ENCODE results near the gene PITPNM2.

DNA sequence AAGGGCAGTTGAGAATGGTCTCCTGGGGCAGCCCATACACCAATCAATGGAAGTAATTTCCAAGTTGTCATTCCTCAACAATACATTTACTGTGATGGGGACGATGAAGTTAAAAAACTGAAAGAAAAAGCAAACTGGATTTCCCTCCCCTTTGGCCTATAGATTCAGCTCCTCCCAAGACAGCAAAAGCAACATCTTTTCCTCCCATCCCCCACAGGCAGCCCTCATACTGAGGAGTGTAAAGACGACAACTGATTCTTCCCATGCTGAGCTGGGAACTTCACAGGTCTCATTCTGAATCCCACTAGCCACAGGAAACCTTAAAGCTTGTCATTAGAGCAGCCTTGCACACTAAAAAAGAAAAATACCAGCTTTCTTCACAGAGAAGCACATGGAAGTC, 48.5 kb downstream of the PITPNM2 start:
- TF ChIP-seq POLR2A (IDR thresholded peaks at IDR 0.05; ENCODE audit: low read depth), result no peak
- TF ChIP-seq, protein P1, sequence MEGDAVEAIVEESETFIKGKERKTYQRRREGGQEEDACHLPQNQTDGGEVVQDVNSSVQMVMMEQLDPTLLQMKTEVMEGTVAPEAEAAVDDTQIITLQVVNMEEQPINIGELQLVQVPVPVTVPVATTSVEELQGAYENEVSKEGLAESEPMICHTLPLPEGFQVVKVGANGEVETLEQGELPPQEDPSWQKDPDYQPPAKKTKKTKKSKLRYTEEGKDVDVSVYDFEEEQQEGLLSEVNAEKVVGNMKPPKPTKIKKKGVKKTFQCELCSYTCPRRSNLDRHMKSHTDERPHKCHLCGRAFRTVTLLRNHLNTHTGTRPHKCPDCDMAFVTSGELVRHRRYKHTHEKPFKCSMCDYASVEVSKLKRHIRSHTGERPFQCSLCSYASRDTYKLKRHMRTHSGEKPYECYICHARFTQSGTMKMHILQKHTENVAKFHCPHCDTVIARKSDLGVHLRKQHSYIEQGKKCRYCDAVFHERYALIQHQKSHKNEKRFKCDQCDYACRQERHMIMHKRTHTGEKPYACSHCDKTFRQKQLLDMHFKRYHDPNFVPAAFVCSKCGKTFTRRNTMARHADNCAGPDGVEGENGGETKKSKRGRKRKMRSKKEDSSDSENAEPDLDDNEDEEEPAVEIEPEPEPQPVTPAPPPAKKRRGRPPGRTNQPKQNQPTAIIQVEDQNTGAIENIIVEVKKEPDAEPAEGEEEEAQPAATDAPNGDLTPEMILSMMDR (IDR thresholded peaks at IDR 0.05), result no peak
- no peak for TF ChIP-seq EP300 (IDR thresholded peaks at IDR 0.05)
- no peak for TF ChIP-seq POLR2AphosphoS5 (IDR thresholded peaks at IDR 0.05)

All from esophagus muscularis mucosa (tissue), 4 donors.